PC-9 (cell line): ENCODE measurements around the gene UST. TPM values are rescaled to one million over a fixed set of nuclear protein-coding genes. Genes with fewer than 3 reads are reported as not detected.

Source experiments
- BruUV-seq: library from RNA; stranded (reverse); fragments of 400-500 nt; replicated peaks from 2 replicates; lab custom pipeline; 2021; lab: Mats Ljungman, UMichigan
- CTCF ChIA-PET: fragments of 300-600 bp; sonication (Branson Sonifier 250); formaldehyde crosslinking; loops from one replicate; lab custom pipeline; 2022; ENCODE audit warnings: antibody characterized with exemption; lab: Charles Lee
- POLR2A ChIA-PET: fragments of 300-600 bp; sonication (Branson Sonifier 250); formaldehyde crosslinking; loops from one replicate; lab custom pipeline; 2022; ENCODE audit warnings: antibody characterized with exemption; ENCODE audit not compliant: unreplicated experiment; lab: Charles Lee
- DNase-seq, 2 experiments: peaks; one replicate each; pipeline versions ENCODE4 v3.0.0 to v3.0.0-alpha.2; 2015 to 2022; ENCODE audit warnings: mixed read lengths in 1 of 2
- H2AFZ ChIP-seq: fragments of 200-600 bp; sonication (generic); 2 replicates; pipeline ENCODE4 v1.8.1; 2017; ENCODE audit warnings: antibody characterized with exemption
- H3F3A ChIP-seq: fragments of 200-600 bp; sonication (generic); 2 replicates; pipeline ENCODE4 v1.8.1; 2017; ENCODE audit warnings: antibody characterized with exemption, mild to moderate bottlenecking, low read depth; ENCODE audit not compliant: insufficient read depth
- H3K27ac ChIP-seq: fragments of 200-600 bp; sonication (generic); 2 replicates; pipeline ENCODE4 v1.6.1; 2016; ENCODE audit warnings: mixed run types
- H3K27me3 ChIP-seq: fragments of 200-600 bp; sonication (generic); 2 replicates; pipeline ENCODE4 v1.6.1; 2016; ENCODE audit warnings: low read depth, mixed run types; ENCODE audit not compliant: insufficient read depth
- H3K36me3 ChIP-seq: fragments of 200-600 bp; sonication (generic); 2 replicates; pipeline ENCODE4 v1.6.1; 2016; ENCODE audit warnings: low read depth, mixed run types
- H3K4me1 ChIP-seq: fragments of 200-600 bp; sonication (generic); replicated peaks from 2 replicates; pipeline ENCODE4 v1.6.1; 2016; ENCODE audit warnings: mixed run types; ENCODE audit not compliant: insufficient read depth
- H3K4me2 ChIP-seq: fragments of 200-600 bp; sonication (generic); 2 replicates; pipeline ENCODE4 v1.6.1; 2017; ENCODE audit warnings: mixed run types
- H3K4me3 ChIP-seq: fragments of 200-600 bp; sonication (generic); 2 replicates; pipeline ENCODE4 v1.6.1; 2016; ENCODE audit warnings: mixed run types
- H3K79me2 ChIP-seq: fragments of 200-600 bp; sonication (generic); 2 replicates; pipeline ENCODE4 v1.6.1; 2017; ENCODE audit warnings: low read depth, mixed run types
- H3K9me2 ChIP-seq: fragments of 200-600 bp; sonication (generic); 2 replicates; pipeline ENCODE4 v1.8.1; 2017; ENCODE audit warnings: mild to moderate bottlenecking; ENCODE audit not compliant: insufficient read depth
- H3K9me3 ChIP-seq: fragments of 200-600 bp; sonication (generic); 2 replicates; pipeline ENCODE4 v1.8.1; 2016; ENCODE audit warnings: low read depth; ENCODE audit not compliant: insufficient read depth
- H4K20me1 ChIP-seq: fragments of 200-600 bp; sonication (generic); 2 replicates; pipeline ENCODE4 v1.8.1; 2017; ENCODE audit not compliant: insufficient read depth
- CTCF ChIP-seq: fragments of 200-600 bp; sonication (generic); conservative IDR thresholded peaks from 2 replicates; pipeline ENCODE4 v1.6.1; 2017; ENCODE audit warnings: mixed run types, antibody characterized with exemption, mild to moderate bottlenecking, moderate library complexity
- EZH2 ChIP-seq: fragments of 200-600 bp; sonication (generic); IDR thresholded peaks from 2 replicates; pipeline ENCODE4 v1.8.0; 2017; ENCODE audit warnings: antibody characterized with exemption, low read depth
- intact Hi-C: fragments of 100-400 bp; cut with micrococcal nuclease; formaldehyde crosslinking; loops from one replicate; pipeline ENCODE4 v1.10.0; 2022; ENCODE audit not compliant: unreplicated experiment
- total RNA-seq: library from RNA; stranded (reverse); gene quantifications from 2 replicates; pipeline ENCODE4 v1.2.3, GENCODE V29; 2021

Gene UST
- total RNA-seq, 1 experiment from 2014 or later: 4.2 TPM

- BruUV-seq: no TSS peak
- Histone ChIP-seq H3K4me3 (no peak overlapping the region), H3K9me3 (no peaks in the 10 kb centered on the region), H2AFZ (no peak overlapping the region), H3K4me2 (no peak overlapping the region), H3K36me3 (no peaks in the 10 kb centered on the region), H3K4me1 (no peaks in the 10 kb centered on the region), H3K27me3 (no peaks in the 10 kb centered on the region), H3K9me2 (no peaks in the 10 kb centered on the region), H3K79me2 (no peaks in the 10 kb centered on the region), H3F3A (no peaks in the 10 kb centered on the region), H4K20me1 (no peaks in the 10 kb centered on the region), H3K27ac (no peak overlapping the region)
- intact Hi-C loops: no loop called here
- ChIA-PET CTCF (no interaction called here), POLR2A (no interaction called here)
- TF ChIP-seq EZH2 (no peak), CTCF (no peak)
- no peak for DNase-seq
Observed at GRCh38 chr6:148698671-148699180, 48.1 kb upstream of the UST start.

GRCh38 chr6:148700047-148700715 is 46.6 kb upstream of the UST start:
- no peaks in the 10 kb centered on the region for H3K4me1 ChIP-seq
- CTCF ChIA-PET: no interaction called here
- no peak overlapping the region; the same call in 1 of the 2 replicates for H2AFZ ChIP-seq
- no peak overlapping the region; the same call in 1 of the 2 replicates for H3K4me3 ChIP-seq
- POLR2A ChIA-PET: no interaction called here
- no peak overlapping the region for H3K27ac ChIP-seq
- peak overlapping the region; percentile 79 for H3K4me2 ChIP-seq
- H3K79me2 ChIP-seq: no peaks in the 10 kb centered on the region
- no peaks in the 10 kb centered on the region for H4K20me1 ChIP-seq
- H3K9me3 ChIP-seq: no peaks in the 10 kb centered on the region
- BruUV-seq: no TSS peak
- intact Hi-C loops: no loop called here
- H3K27me3 ChIP-seq: no peaks in the 10 kb centered on the region
- no peak for DNase-seq
- TF ChIP-seq CTCF: no peak
- no peak for TF ChIP-seq EZH2
- H3F3A ChIP-seq: no peaks in the 10 kb centered on the region
- no peaks in the 10 kb centered on the region for H3K9me2 ChIP-seq
- H3K36me3 ChIP-seq: no peaks in the 10 kb centered on the region

GRCh38 chr6:148700741-148701311 is 46.0 kb upstream of the UST start:
- Histone ChIP-seq H3K4me1 (no peaks in the 10 kb centered on the region), H4K20me1 (no peaks in the 10 kb centered on the region), H2AFZ (peak overlapping the region; percentile 49), H3K4me3 (peak overlapping the region; percentile 53), H3K4me2 (peak overlapping the region; percentile 79), H3K79me2 (no peaks in the 10 kb centered on the region), H3K9me2 (no peaks in the 10 kb centered on the region), H3F3A (no peaks in the 10 kb centered on the region), H3K27me3 (no peaks in the 10 kb centered on the region), H3K27ac (no peak overlapping the region), H3K9me3 (no peaks in the 10 kb centered on the region), H3K36me3 (no peaks in the 10 kb centered on the region)
- no peak for DNase-seq
- TF ChIP-seq CTCF (no peak), EZH2 (no peak)
- ChIA-PET POLR2A (no interaction called here), CTCF (no interaction called here)
- BruUV-seq: no TSS peak
- intact Hi-C loops: no loop called here
